Fibroblast of the conjunctiva (primary cell): ENCODE data around the gene CAMP.

ENCODE experiments used
- DNase-seq: peaks from one replicate; pipeline ENCODE4 v3.0.0-alpha.2; 2010; ENCODE audit warnings: low read depth

CAMP gene

GRCh38 chr3:48215019-48215418 lies 8.3 kb upstream of the CAMP start:
- no peak for DNase-seq

GRCh38 chr3:48215466-48215865 lies 7.8 kb upstream of the CAMP start:
- DNase-seq = no peak

DNA sequence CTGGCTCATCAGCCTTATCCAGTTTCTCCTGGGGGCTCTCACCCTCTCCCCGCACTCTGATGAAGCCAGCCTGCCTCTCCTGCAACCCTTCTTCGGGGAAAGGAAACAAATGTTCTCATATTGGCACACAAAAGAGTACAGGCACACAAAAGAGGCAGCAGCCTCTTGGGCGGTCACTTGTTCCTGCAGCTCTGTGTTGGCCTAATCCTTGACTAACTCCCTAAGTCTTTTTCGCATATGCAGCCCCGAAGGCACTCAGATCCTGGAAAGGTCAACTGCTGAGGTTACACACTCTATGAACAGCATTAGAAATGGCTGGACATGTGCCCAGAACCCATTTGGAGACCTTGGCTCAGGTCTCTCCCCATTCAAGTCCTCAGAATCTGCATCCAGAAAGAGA lies 7.4 kb upstream of the CAMP start:
- DNase-seq = no peak

DNA sequence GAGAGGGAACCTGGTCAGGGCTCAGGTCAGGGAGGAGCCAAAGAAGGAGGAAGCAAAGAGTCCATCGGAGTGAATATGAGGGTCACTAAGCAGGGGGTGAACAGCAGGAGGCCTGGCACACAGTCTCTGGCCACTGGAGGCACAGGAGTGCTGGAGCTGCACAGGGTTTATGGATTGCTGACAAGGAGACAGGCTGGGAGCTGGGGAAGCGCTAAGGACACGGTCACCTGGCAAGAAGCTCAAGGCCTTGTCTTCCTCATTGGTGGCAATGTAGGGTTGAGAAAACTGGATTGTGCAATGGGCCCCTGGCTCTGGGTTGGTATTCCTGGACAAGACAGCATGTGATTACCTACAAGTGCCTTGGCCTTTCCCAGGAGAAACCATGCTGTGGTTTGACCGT lies 5.8 kb upstream of the CAMP start:
- DNase-seq = no peak

GRCh38 chr3:48218537-48218936 lies 4.8 kb upstream of the CAMP start:
- no peak for DNase-seq

GRCh38 chr3:48219543-48219942 lies 3.8 kb upstream of the CAMP start:
- DNase-seq = no peak

DNA sequence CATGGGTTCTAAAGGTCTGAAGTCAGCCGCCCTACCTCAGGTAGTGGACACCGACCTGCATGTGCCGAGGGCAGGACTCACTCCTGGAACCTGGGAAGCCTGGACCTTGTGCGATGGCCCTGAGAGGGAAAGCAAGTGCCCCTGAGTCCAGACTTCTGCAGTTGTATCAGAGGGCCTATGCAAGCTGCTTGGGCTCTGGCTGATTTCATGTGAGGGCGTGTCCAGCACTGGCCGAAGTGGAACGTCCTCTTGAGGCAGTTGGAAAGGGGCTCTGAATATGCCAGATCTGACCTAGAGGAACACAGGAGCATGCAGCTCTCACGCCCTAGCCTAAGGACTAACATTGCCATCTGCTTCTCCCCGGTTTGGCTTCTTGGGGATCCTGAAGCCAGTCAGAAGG lies 2.5 kb upstream of the CAMP start:
- no peak for DNase-seq

DNA sequence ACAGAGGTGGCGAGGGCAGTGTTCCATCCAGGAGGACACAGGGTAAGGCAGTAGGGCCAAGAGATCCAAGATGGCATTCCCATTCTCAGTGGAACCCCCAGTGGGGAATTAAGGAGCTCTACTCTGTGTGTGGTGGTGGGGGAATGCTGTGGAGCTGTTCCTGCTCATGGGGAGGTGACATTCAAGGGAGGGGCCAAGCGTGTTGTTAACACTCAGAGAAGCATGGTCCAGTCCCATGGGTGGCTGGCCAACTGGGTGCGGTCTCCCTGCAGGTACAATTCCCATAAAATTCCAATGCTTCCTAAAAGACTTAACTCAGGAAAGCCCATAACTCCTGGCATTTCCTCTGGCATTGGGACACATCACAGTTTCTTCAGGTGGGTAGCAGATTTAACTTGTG lies 2.3 kb downstream of the CAMP start:
- DNase-seq = no peak

DNA sequence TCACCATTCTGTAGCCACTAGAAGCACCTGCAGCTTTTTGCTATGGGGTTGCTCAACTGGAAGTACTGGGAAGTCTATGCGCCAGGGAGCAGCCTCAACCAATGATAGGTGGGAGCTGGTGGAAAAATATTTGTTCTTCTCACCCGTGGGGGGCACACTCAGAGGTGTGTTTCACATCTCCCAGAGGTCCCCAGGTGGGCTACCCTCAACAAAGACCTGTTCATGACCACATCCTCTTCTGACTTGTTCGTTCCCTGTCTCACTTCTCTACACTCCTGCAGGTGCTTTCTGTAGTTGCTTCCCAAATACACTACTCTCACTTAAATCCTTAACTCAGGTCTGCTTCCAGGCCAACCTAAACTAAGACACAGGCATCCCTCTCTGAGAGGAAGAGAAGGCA lies 3.6 kb downstream of the CAMP start:
- DNase-seq = no peak

DNA sequence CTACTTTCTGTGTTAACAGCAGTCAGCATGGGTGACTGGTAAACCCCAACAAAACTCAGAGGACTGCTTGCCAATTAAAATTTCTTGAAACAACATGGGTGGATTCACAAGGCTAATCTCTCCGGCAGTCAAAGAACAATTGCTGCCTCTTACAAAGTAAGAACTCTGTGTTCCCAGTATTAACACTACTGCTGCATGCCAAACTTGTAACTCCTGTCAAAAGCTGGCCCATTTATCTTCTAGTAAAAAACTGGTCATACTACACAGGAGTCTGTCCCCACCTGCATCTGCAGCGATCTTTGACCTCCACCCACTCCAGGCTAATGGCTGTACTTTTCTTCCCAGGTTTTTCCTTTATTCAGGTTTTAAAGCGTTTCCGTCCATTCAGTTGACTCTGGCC lies 8.9 kb downstream of the CAMP start:
- DNase-seq = no peak

DNA sequence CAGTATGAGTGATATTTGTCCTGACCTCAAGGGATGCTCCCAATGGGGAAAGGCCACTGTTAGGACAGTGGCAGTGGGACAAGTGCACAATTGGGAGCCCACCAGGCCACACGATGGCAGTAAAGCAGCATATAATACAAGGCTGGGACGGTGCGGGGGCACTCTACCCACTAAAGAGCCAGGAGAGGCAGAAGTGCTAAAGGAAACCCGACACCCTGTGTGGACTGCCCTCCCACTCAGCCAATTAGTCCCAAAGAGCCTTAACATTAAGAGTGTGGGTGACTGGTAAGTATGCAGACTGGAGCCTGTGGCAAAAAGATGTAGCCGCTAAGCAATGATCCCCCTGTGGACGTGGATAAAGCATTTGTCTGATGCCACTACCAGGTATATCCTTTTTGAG lies 9.4 kb downstream of the CAMP start:
- DNase-seq = no peak

GRCh38 chr3:48233542-48233941 lies 10.2 kb downstream of the CAMP start:
- DNase-seq = no peak

DNA sequence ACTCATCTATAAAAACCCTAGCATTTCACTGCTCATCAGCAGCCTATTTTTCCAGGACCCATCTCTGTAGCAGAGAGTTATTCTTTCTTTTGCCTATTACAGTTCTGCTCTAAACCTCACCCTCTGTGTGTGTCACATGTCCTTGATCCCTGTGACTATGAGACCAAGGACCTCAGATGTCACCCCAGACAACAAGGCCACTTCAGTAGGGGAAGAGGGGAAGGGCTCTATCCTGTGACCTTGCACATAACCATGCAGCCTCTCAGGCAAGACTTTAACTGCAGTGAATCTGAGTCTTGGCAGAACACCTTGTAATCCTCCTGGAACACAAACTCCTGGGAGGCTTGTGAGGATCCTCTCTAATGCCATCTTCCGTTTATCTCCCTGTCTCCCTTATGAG lies 13.2 kb downstream of the CAMP start:
- DNase-seq = no peak

DNA sequence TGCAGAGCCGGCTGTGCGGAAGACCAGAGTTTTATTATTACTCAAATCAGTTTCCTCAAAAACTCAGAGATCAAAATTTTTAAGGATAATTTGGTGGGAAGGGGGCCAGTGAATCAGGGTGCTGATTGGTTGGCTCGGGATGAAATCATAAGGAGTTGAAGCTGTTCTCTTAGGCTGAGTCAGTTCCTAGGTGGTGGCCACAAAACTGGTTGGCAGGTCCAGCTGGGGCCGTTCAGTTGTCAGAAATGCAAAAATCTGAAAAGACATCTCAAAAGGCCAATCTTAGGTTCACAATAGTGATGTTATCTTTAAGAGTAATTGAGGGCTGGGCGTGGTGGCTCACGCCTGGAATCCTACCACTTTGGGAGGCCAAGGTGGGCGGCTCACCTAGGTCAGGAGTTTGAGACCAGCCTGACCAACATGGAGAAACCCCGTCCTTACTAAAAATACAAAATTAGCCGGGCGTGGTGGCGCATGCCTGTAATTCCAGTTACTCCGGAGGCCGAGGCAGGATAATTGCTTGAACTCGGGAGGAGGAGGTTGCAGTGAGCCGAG lies 15.3 kb downstream of the CAMP start:
- DNase-seq = no peak

- no peak for DNase-seq
Measured at GRCh38 chr3:48240000-48240963, 17.0 kb downstream of the CAMP start.

DNA sequence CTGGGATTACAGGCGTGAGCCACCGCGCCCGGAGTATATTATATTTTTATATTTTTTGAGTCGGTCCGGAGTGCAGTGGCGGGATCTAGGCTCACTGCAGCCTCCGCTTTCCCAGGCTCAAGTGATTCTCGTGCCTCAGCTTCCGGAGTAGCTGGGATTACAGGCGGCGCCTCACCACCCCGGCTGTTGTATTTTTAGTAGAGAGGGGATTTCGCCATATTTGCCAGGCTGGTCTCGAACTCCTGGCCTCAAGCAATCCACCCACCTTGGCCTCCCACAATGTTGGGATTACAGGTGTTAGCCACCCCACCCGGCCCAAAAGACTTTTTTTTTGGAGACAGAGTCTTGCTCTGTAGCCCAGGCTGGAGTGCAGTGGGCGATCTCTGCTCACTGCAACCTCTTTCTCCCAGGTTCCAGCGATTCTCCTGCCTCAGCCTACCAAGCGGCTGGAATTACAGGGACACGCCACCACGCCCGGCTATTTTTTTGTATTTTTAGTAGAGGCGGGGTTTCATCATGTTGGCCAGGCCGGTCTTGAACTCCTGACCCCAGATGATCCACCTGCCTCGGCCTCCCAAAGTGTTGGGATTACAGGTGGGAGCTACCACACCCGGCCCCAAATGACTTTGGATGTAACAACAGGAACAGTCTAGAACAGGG lies 18.6 kb downstream of the CAMP start:
- no peak for DNase-seq

- no peak for DNase-seq
Measured at GRCh38 chr3:48243886-48244285, 20.6 kb downstream of the CAMP start.

DNA sequence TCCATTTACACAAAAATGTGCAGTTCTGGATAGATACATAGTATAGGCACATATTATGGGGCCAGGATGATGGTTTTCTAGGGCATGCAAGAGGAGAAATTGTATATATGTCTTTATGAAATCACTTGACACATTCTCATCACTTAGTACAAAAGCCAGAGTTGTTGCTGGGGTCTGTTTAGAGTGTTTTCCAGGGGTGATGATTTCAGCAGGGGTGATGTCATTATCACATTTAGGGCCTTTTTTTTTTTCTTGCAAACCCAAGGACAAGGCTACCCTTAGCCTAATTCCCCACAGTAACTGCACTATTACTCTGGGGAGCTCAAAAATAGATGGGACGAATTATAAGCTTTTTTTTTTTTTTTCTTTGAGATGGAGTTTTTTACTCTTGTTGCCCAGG lies 21.2 kb downstream of the CAMP start:
- DNase-seq = no peak

GRCh38 chr3:48245136-48245535 lies 21.8 kb downstream of the CAMP start:
- DNase-seq = no peak

- no peak for DNase-seq
Measured at GRCh38 chr3:48247401-48247811, 24.1 kb downstream of the CAMP start.

GRCh38 chr3:48248095-48248850 lies 25.0 kb downstream of the CAMP start:
- peak; percentile 47 for DNase-seq

DNA sequence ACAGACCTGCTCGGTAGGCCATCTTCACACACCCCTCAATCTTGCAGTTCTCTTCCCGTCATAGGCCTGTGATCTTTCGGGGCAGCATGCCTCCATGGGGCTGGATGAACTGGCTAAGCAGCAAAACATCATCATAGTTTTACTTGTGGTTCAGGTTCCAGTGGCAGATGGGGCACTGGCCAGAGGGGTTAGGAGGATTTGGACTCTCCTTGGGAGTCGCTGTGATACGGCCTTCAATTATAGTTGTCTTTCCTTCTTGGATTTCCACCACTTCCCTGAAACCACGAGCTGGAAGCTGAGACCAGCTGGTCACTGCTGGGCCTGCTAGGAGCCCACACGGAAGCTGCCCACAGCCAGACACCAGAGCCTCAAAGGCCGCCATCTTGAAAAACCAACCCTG lies 33.3 kb downstream of the CAMP start:
- DNase-seq = no peak

GRCh38 chr3:48258530-48258929 lies 35.2 kb downstream of the CAMP start:
- no peak for DNase-seq
